ENCODE measurements around the gene IL6ST. TPM values are rescaled to one million over a fixed set of nuclear protein-coding genes. Genes with fewer than 3 reads are reported as not detected.

The IL6ST gene
- total and polyA plus RNA-seq, 12 donors = 39.0 to 659 (median 292) TPM

- TF ChIP-seq CTCF (IDR thresholded peaks at IDR 0.05) = no peak
- TF ChIP-seq POLR2A (IDR thresholded peaks at IDR 0.05) = no peak
- intact Hi-C loops (cut with DNase I) = no loop called here
Measured at GRCh38 chr5:55917402-55918086, 77.2 kb downstream of the IL6ST start.

GRCh38 chr5:55916986-55917385 is 77.8 kb downstream of the IL6ST start:
- no peaks in the 10 kb centered on the region for H3K9me3 ChIP-seq (replicated peaks in 1 of 3)
- H3K4me3 ChIP-seq = no peak overlapping the region
- TF ChIP-seq CTCF (IDR thresholded peaks at IDR 0.05) (no peak), POLR2A (IDR thresholded peaks at IDR 0.05) (no peak)
- H3K4me1 ChIP-seq (replicated peaks in 1 of 2) = no peaks in the 10 kb centered on the region
- no peaks in the 10 kb centered on the region for H3K36me3 ChIP-seq (replicated peaks in 1 of 2)
- WGBS, 4 donors = 70 to 92% (median 72%) methylated on average over 9 to 10 of the region's 10 CpGs
- no peaks in the 10 kb centered on the region for H3K27me3 ChIP-seq
- no peak for DNase-seq
- no peak overlapping the region for H3K27ac ChIP-seq
- intact Hi-C loops (cut with DNase I) = no loop called here

More at GRCh38 chr5:55917402-55918086, 77.2 kb downstream of the IL6ST start:
- 88 to 94% (median 89%) methylated on average over 5 of the region's 5 CpGs for WGBS, 4 donors
- H3K9me3 ChIP-seq (replicated peaks in 1 of 3) = no peaks in the 10 kb centered on the region
- H3K36me3 ChIP-seq (replicated peaks in 1 of 2) = no peaks in the 10 kb centered on the region
- no peaks in the 10 kb centered on the region for H3K27me3 ChIP-seq
- H3K4me3 ChIP-seq = no peak overlapping the region
- no peak for DNase-seq
- no peak overlapping the region for H3K27ac ChIP-seq
- no peaks in the 10 kb centered on the region for H3K4me1 ChIP-seq (replicated peaks in 1 of 2)

- H3K4me3 ChIP-seq = no peak overlapping the region
- no peaks in the 10 kb centered on the region for H3K9me3 ChIP-seq (replicated peaks in 1 of 3)
- DNase-seq = no peak
- intact Hi-C loops (cut with DNase I) = no loop called here
- H3K27me3 ChIP-seq = no peaks in the 10 kb centered on the region
- 74 to 89% (median 85%) methylated on average over 3 of the region's 3 CpGs for WGBS, 4 donors
- no peak overlapping the region for H3K27ac ChIP-seq
- H3K36me3 ChIP-seq (replicated peaks in 1 of 2) = no peaks in the 10 kb centered on the region
- TF ChIP-seq CTCF (IDR thresholded peaks at IDR 0.05) (no peak), POLR2A (IDR thresholded peaks at IDR 0.05) (no peak)
- H3K4me1 ChIP-seq (replicated peaks in 1 of 2) = no peaks in the 10 kb centered on the region
Measured at GRCh38 chr5:55915783-55916182, 79.0 kb downstream of the IL6ST start.

- DNase-seq = no peak
- intact Hi-C loops (cut with DNase I) = no loop called here
- Histone ChIP-seq H3K36me3 (replicated peaks in 1 of 2) (no peaks in the 10 kb centered on the region), H3K27me3 (no peaks in the 10 kb centered on the region), H3K27ac (no peak overlapping the region), H3K4me1 (replicated peaks in 1 of 2) (no peaks in the 10 kb centered on the region), H3K4me3 (no peak overlapping the region), H3K9me3 (replicated peaks in 1 of 3) (no peaks in the 10 kb centered on the region)
- WGBS, 4 donors = 82 to 100% (median 97%) methylated on average over 2 of the region's 2 CpGs
- TF ChIP-seq CTCF (IDR thresholded peaks at IDR 0.05) (no peak), POLR2A (IDR thresholded peaks at IDR 0.05) (no peak)
Measured at GRCh38 chr5:55914971-55915370, 79.8 kb downstream of the IL6ST start.

Data from adrenal gland (tissue), 12 donors.